Suprapubic skin (tissue), 4 donors: ENCODE results near the gene RPL27A. TPM values are rescaled to one million over a fixed set of nuclear protein-coding genes. Genes with fewer than 3 reads are reported as not detected.

ENCODE experiments used
- DNase-seq, 2 donors: peaks; one replicate each; pipeline ENCODE4 v3.0.0-alpha.2; 2019; ENCODE audit warnings: low spot score in 2 of 2
- H3K27ac ChIP-seq: fragments of 200-600 bp; sonication (generic); one replicate; pipeline ENCODE4 v1.5.1; 2019
- H3K27me3 ChIP-seq: fragments of 200-600 bp; sonication (generic); one replicate; pipeline ENCODE4 v1.5.1; 2019
- H3K36me3 ChIP-seq: fragments of 200-600 bp; sonication (generic); one replicate; pipeline ENCODE4 v1.5.1; 2019
- H3K4me1 ChIP-seq: fragments of 200-600 bp; sonication (generic); one replicate; pipeline ENCODE4 v1.5.1; 2019
- H3K4me3 ChIP-seq: fragments of 200-600 bp; sonication (generic); one replicate; pipeline ENCODE4 v1.5.1; 2019; ENCODE audit warnings: mild to moderate bottlenecking
- H3K9me3 ChIP-seq: fragments of 200-600 bp; sonication (generic); one replicate; pipeline ENCODE4 v1.5.1; 2019
- CTCF ChIP-seq, 2 donors: fragments of 200-600 bp in 1 of 2; fragments of 450-650 bp in 1 of 2; sonication (generic) in 1 of 2; IDR thresholded peaks; one replicate each; pipeline ENCODE4 v1.5.1; 2016 to 2019; ENCODE audit warnings: antibody characterized with exemption in 2 of 2, mild to moderate bottlenecking in 1 of 2, moderate library complexity in 1 of 2
- EP300 ChIP-seq: sonication (generic); formaldehyde crosslinking; IDR thresholded peaks from one replicate; pipeline ENCODE4 v1.6.1; 2017; ENCODE audit warnings: antibody characterized with exemption
- POLR2A ChIP-seq, 2 donors: fragments of 450-650 bp; IDR thresholded peaks; one replicate each; pipeline ENCODE4 v1.6.1; 2017; ENCODE audit warnings: antibody characterized with exemption in 2 of 2, mild to moderate bottlenecking in 2 of 2, moderate library complexity in 2 of 2
- POLR2AphosphoS5 ChIP-seq, 3 donors: sonication (generic); formaldehyde crosslinking; IDR thresholded peaks; one replicate each; pipeline ENCODE4 v1.6.1; 2017; ENCODE audit warnings: antibody characterized with exemption in 3 of 3
- WGBS: methylation state at CpG from one replicate; pipeline ENCODE4 v1.1.5; 2018; 5-methylcytosine and 5-hydroxymethylcytosine counted together
- total RNA-seq, 4 donors: library from RNA; depleted of rRNA; stranded (reverse); fragments of >200 nt; gene quantifications; one replicate each; pipeline ENCODE4 v1.1.0, GENCODE V29; 2016

The RPL27A gene
- total RNA-seq, 4 donors from 2014 or later = 822 to 1,505 (median 1,124) TPM

GRCh38 chr11:8672346-8672745 lies 10.2 kb upstream of the RPL27A start:
- Histone ChIP-seq H3K9me3 (no peaks in the 10 kb centered on the region), H3K4me3 (no peak overlapping the region), H3K36me3 (peaks cover 11% of the 10 kb centered on the region), H3K27me3 (no peaks in the 10 kb centered on the region), H3K4me1 (peaks cover 14% of the 10 kb centered on the region), H3K27ac (no peak overlapping the region)
- no peak for DNase-seq
- TF ChIP-seq POLR2A (IDR thresholded peaks at IDR 0.05) (no peak), EP300 (no peak), CTCF (IDR thresholded peaks at IDR 0.05) (no peak), POLR2AphosphoS5 (IDR thresholded peaks at IDR 0.05) (no peak)
- WGBS = 100% methylated on average over 2 of the region's 2 CpGs

DNA sequence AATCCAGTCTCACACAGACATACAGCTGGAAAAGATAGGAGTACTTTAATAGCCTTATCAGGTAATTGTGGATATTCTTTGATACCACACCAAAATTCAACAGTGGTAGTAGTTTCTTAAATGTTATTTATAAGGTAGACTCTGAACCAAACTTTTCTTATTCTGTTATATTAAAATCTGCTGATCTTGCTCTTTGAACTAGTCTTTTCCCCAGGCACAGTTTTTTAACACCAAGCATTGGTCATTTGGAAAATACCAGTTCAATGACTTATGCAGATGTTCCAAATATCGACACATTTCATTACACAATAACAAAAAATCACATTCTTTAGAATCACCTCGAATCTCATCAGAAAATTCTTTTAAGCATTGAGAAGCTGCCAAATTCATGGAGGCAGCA lies 7.7 kb upstream of the RPL27A start:
- TF ChIP-seq POLR2AphosphoS5 (IDR thresholded peaks at IDR 0.05) (no peak), EP300 (no peak), CTCF (IDR thresholded peaks at IDR 0.05) (no peak), POLR2A (IDR thresholded peaks at IDR 0.05) (no peak)
- WGBS = 84% methylated on average over 2 of the region's 2 CpGs
- peaks cover 14% of the 10 kb centered on the region for H3K4me1 ChIP-seq

DNA sequence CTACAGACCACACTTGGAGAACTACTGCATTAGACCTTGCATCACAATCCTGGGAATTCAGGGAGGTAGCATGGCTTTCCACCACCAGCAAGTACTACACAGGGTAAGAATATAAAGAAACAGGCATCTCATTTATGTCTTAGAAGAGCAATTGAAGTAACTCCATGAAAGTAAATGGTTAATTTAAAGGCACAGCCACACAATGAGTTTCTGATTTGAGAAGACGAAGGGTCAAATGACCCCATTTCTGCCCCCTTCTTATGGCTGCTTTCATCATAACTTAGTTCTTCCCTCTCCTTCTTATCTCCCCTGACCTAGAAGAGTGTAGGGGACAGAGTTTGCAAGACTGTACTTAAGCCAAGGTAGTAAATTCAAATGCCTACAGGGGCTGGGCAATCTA lies 6.1 kb upstream of the RPL27A start:
- H3K27ac ChIP-seq = no peak overlapping the region
- 96% methylated on average over 1 of the region's 1 CpG for WGBS
- peaks cover 18% of the 10 kb centered on the region for H3K36me3 ChIP-seq
- no peaks in the 10 kb centered on the region for H3K9me3 ChIP-seq
- H3K4me1 ChIP-seq = peaks cover 11% of the 10 kb centered on the region
- no peak overlapping the region for H3K4me3 ChIP-seq
- no peak for TF ChIP-seq POLR2A (IDR thresholded peaks at IDR 0.05)
- TF ChIP-seq CTCF (IDR thresholded peaks at IDR 0.05) = no peak
- TF ChIP-seq EP300 = no peak
- no peak for TF ChIP-seq POLR2AphosphoS5 (IDR thresholded peaks at IDR 0.05)
- DNase-seq = peak in 1 of 2 donors; percentile 2
- no peaks in the 10 kb centered on the region for H3K27me3 ChIP-seq

More for the DNA sequence above, 7.7 kb upstream of the RPL27A start:
- peaks cover 17% of the 10 kb centered on the region for H3K36me3 ChIP-seq
- DNase-seq = no peak
- H3K9me3 ChIP-seq = no peaks in the 10 kb centered on the region
- H3K27ac ChIP-seq = no peak overlapping the region
- no peak overlapping the region for H3K4me3 ChIP-seq
- H3K27me3 ChIP-seq = no peaks in the 10 kb centered on the region

DNA sequence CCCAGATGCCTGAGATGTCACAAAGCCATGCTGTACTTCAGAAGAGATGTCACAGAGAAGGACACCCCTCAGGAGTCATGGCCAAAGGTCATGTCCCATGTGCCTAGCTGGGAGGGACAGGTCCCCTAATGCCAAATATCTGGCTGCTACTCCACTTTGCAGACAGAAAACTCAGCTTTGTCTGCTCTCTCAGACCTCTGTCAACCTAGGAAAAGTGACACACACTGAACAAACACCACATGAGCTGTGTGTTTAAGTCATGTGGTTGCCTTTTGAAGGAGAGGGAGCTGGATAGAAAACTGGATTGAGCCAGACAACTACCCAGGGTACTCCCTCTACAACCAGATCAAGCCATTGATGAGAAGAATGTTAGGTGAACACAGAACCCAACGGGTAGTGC lies 3.6 kb upstream of the RPL27A start:
- 100% methylated on average over 1 of the region's 1 CpG for WGBS
- H3K36me3 ChIP-seq = peaks cover 20% of the 10 kb centered on the region
- peak in 1 of 2 donors; percentile 19 for DNase-seq
- TF ChIP-seq POLR2A (IDR thresholded peaks at IDR 0.05) (no peak), POLR2AphosphoS5 (IDR thresholded peaks at IDR 0.05) (no peak), CTCF (IDR thresholded peaks at IDR 0.05) (no peak), EP300 (no peak)
- H3K27ac ChIP-seq = no peak overlapping the region
- H3K4me3 ChIP-seq = no peak overlapping the region
- peaks cover 15% of the 10 kb centered on the region for H3K4me1 ChIP-seq
- H3K9me3 ChIP-seq = no peaks in the 10 kb centered on the region
- no peaks in the 10 kb centered on the region for H3K27me3 ChIP-seq

- H3K27ac ChIP-seq = peak overlapping the region; percentile 99
- peaks cover 25% of the 10 kb centered on the region for H3K4me1 ChIP-seq
- WGBS = 21% methylated on average over 14 of the region's 14 CpGs
- H3K36me3 ChIP-seq = peaks cover 49% of the 10 kb centered on the region
- DNase-seq = peak in 1 of 2 donors; percentile 64
- H3K4me3 ChIP-seq = peak overlapping the region; percentile 88
- H3K27me3 ChIP-seq = no peaks in the 10 kb centered on the region
- no peaks in the 10 kb centered on the region for H3K9me3 ChIP-seq
- no peak for TF ChIP-seq POLR2AphosphoS5 (IDR thresholded peaks at IDR 0.05)
- no peak for TF ChIP-seq CTCF (IDR thresholded peaks at IDR 0.05)
- TF ChIP-seq POLR2A (IDR thresholded peaks at IDR 0.05) = no peak
- TF ChIP-seq EP300 = no peak
Observed at GRCh38 chr11:8681837-8682302, 722 bp upstream of the RPL27A start.
